ENCODE data around the gene SETBP1. TPM values are rescaled to one million over a fixed set of nuclear protein-coding genes. Genes with fewer than 3 reads are reported as not detected.

Gene SETBP1
- total and polyA plus RNA-seq, 2 of the 4 experiments (the other 2 are of a cell fraction): 0.19 to 0.36 TPM

DNA sequence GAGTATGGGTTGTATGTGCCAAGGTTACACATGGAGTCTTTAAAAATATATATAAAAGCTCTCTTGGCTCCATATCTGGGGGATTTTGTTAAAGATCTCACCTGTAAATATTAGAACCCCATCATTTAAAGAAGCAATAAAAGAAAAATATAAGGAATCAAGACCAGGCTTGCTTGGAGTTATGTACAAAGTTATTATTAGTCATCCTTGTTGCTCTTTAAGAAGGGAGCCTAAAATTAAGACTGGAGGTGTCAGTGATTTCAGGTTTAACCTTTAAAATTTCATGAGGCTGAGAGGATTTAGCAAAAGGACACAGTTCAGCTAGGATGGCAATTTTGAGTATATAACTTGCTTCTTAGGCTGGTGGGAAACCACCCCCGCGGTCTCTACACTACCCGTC is 181.4 kb downstream of the SETBP1 start:
- no peak overlapping the region for H3K18ac ChIP-seq (ENCODE audit: low read depth, low read length)
- POLR2A ChIA-PET (ENCODE audit: unreplicated experiment): no interaction called here
- dilution Hi-C loops (cut with HindIII; ENCODE audit: low sequenced_read_pairs, unreplicated experiment): no loop called here

More for the DNA sequence above, 181.4 kb downstream of the SETBP1 start:
- no peak overlapping the region for H2AFZ ChIP-seq (replicated peaks; ENCODE audit: low read length, poor library complexity)
- no peak overlapping the region for H3K4ac ChIP-seq (ENCODE audit: low read depth, low read length)
- DNase-seq (no peak), ATAC-seq (ENCODE audit: low read depth) (no peak)
- H3K56ac ChIP-seq (ENCODE audit: extremely low read depth, insufficient read depth, low read length): no peak overlapping the region
- H3K4me1 ChIP-seq (ENCODE audit: control insufficient read depth, insufficient read depth, low read length): no peaks in the 10 kb centered on the region
- no peak overlapping the region for H3K23ac ChIP-seq (ENCODE audit: low read depth, low read length)
- BruUV-seq (replicated peaks): no TSS peak
- no peak overlapping the region for H2BK20ac ChIP-seq (ENCODE audit: low read depth, low read length)
- no peak overlapping the region for H3K4me3 ChIP-seq (ENCODE audit: insufficient read depth, low read depth, low read length)
- no peaks in the 10 kb centered on the region for H3K36me3 ChIP-seq (ENCODE audit: control insufficient read depth, insufficient read depth, low read length)
- H4K20me1 ChIP-seq (ENCODE audit: insufficient read depth, low read length): no peaks in the 10 kb centered on the region
- no peak overlapping the region for H3K4me2 ChIP-seq (ENCODE audit: low read depth, low read length)
- no peak overlapping the region for H3K14ac ChIP-seq (replicated peaks; ENCODE audit: low read depth, low read length)
- no peak overlapping the region for H2BK120ac ChIP-seq (ENCODE audit: low read depth, low read length)
- no peak overlapping the region for H3K27ac ChIP-seq (ENCODE audit: insufficient read depth, low read length)
- H2AK9ac ChIP-seq (replicated peaks; ENCODE audit: low read depth, low read length, poor library complexity): no peak overlapping the region
- H2AK5ac ChIP-seq (ENCODE audit: low read depth, low read length): no peak overlapping the region
- CTCF ChIA-PET: interaction anchor here (0.7 kb wide), 1 partner anchor 16 kb away, joined by 3 read pairs; no protein-coding TSS in a partner anchor
- H3K79me1 ChIP-seq (ENCODE audit: low read depth in 1 of 2, low read length in 2 of 2): no peaks in the 10 kb centered on the region
- in situ Hi-C loops (cut with MboI; ENCODE audit: low sequenced_read_pairs) (no loop called here), intact Hi-C loops (cut with micrococcal nuclease) (no loop called here)
- H2BK15ac ChIP-seq (ENCODE audit: low read depth, low read length): no peak overlapping the region
- H3K27me3 ChIP-seq (ENCODE audit: control insufficient read depth, insufficient read depth, low read length): peaks cover 4% of the 10 kb centered on the region; the same call in 1 of the 2 replicates
- H4K91ac ChIP-seq (ENCODE audit: insufficient read depth, low read depth, low read length): no peak overlapping the region
- no peaks in the 10 kb centered on the region for H3K9me1 ChIP-seq (ENCODE audit: insufficient read depth, low read length)
- H3K9me3 ChIP-seq (ENCODE audit: control insufficient read depth, insufficient read depth, low read length): no peaks in the 10 kb centered on the region
- no peak overlapping the region for H4K5ac ChIP-seq (ENCODE audit: low read depth, low read length)
- no peak overlapping the region for H4K8ac ChIP-seq (ENCODE audit: low read depth in 2 of 2, low read length in 2 of 2)
- no peak for TF ChIP-seq MAFK (IDR thresholded peaks at IDR 0.05; ENCODE audit: low read depth, low read length)
- no peak for TF ChIP-seq CHD1 (IDR thresholded peaks at IDR 0.05; ENCODE audit: low read depth, low read length)
- no peak for TF ChIP-seq MAZ (IDR thresholded peaks at IDR 0.05; ENCODE audit: borderline replicate concordance, low read depth, low read length)
- no peak for TF ChIP-seq MXI1 (IDR thresholded peaks at IDR 0.05; ENCODE audit: borderline replicate concordance, low read depth, low read length)
- no peak for TF ChIP-seq RCOR1 (IDR thresholded peaks at IDR 0.05; ENCODE audit: insufficient replicate concordance, low read length)
- TF ChIP-seq FOS (IDR thresholded peaks at IDR 0.05; ENCODE audit: low read depth, low read length): no peak
- TF ChIP-seq, protein P1, sequence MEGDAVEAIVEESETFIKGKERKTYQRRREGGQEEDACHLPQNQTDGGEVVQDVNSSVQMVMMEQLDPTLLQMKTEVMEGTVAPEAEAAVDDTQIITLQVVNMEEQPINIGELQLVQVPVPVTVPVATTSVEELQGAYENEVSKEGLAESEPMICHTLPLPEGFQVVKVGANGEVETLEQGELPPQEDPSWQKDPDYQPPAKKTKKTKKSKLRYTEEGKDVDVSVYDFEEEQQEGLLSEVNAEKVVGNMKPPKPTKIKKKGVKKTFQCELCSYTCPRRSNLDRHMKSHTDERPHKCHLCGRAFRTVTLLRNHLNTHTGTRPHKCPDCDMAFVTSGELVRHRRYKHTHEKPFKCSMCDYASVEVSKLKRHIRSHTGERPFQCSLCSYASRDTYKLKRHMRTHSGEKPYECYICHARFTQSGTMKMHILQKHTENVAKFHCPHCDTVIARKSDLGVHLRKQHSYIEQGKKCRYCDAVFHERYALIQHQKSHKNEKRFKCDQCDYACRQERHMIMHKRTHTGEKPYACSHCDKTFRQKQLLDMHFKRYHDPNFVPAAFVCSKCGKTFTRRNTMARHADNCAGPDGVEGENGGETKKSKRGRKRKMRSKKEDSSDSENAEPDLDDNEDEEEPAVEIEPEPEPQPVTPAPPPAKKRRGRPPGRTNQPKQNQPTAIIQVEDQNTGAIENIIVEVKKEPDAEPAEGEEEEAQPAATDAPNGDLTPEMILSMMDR (conservative IDR thresholded peaks at IDR 0.05; ENCODE audit: low read depth, low read length): no peak
- no peak for TF ChIP-seq CEBPB (IDR thresholded peaks at IDR 0.05; ENCODE audit: low read depth, low read length)
- TF ChIP-seq RAD21 (IDR thresholded peaks at IDR 0.05; ENCODE audit: low read length): no peak
- TF ChIP-seq RFX5 (IDR thresholded peaks at IDR 0.05; ENCODE audit: low read depth, low read length): no peak
- no peak for TF ChIP-seq BHLHE40 (IDR thresholded peaks at IDR 0.05; ENCODE audit: low read depth, low read length)
- TF ChIP-seq, protein P2, sequence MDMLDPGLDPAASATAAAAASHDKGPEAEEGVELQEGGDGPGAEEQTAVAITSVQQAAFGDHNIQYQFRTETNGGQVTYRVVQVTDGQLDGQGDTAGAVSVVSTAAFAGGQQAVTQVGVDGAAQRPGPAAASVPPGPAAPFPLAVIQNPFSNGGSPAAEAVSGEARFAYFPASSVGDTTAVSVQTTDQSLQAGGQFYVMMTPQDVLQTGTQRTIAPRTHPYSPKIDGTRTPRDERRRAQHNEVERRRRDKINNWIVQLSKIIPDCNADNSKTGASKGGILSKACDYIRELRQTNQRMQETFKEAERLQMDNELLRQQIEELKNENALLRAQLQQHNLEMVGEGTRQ (IDR thresholded peaks at IDR 0.05; ENCODE audit: low read depth, low read length): no peak
- TF ChIP-seq NFE2L2 (IDR thresholded peaks at IDR 0.05; ENCODE audit: low read depth, low read length): no peak
- WGBS, 2 experiments (ENCODE audit: extremely low coverage in 2 of 2, insufficient read length in 1 of 2): no CpG with 5 or more reads among the region's 3 CpGs
- H3K9ac ChIP-seq (ENCODE audit: low read depth, low read length): no peak overlapping the region
- H2BK5ac ChIP-seq (ENCODE audit: low read depth, low read length, poor library complexity, severe bottlenecking): no peak overlapping the region

Data from IMR-90 (cell line).